ENCODE results near the gene ACKR3. TPM values are rescaled to one million over a fixed set of nuclear protein-coding genes. Genes with fewer than 3 reads are reported as not detected.
A peak's percentile ranks its signal among the peaks of the same experiment; 100 is the strongest.

The ACKR3 gene
- polyA plus RNA-seq, 1 donor: 22.4 TPM

- DNase-seq: peak; percentile 54
These were observed 650 bp downstream of the ACKR3 start for GRCh38 chr2:236570081-236570868.

- DNase-seq: peak; percentile 59
These were observed 1.5 kb downstream of the ACKR3 start for GRCh38 chr2:236571145-236571544.

- peak; percentile 50 for DNase-seq
These were observed 2.9 kb downstream of the ACKR3 start for GRCh38 chr2:236572482-236572881.

- no peak for DNase-seq
These were observed 3.7 kb downstream of the ACKR3 start for GRCh38 chr2:236573066-236573929.

GRCh38 chr2:236574000-236574399, 4.4 kb downstream of the ACKR3 start:
- DNase-seq: no peak

- no peak for DNase-seq
These were observed 5.0 kb downstream of the ACKR3 start for GRCh38 chr2:236574424-236575145.

- no peak for DNase-seq
These were observed 5.9 kb downstream of the ACKR3 start for GRCh38 chr2:236575510-236575909.

- no peak for DNase-seq
These were observed 6.5 kb downstream of the ACKR3 start for GRCh38 chr2:236576087-236576486.

GRCh38 chr2:236576953-236577352, 7.3 kb downstream of the ACKR3 start:
- DNase-seq: no peak

- DNase-seq: no peak
These were observed 8.1 kb downstream of the ACKR3 start for GRCh38 chr2:236577481-236578410.

GRCh38 chr2:236578411-236578846, 8.8 kb downstream of the ACKR3 start:
- DNase-seq: no peak

- no peak for DNase-seq
These were observed 9.6 kb downstream of the ACKR3 start for GRCh38 chr2:236579048-236579745.

GRCh38 chr2:236579746-236580315, 10.2 kb downstream of the ACKR3 start:
- no peak for DNase-seq

- DNase-seq: no peak
These were observed 11.2 kb downstream of the ACKR3 start for GRCh38 chr2:236580746-236581355.

- no peak for DNase-seq
These were observed 11.9 kb downstream of the ACKR3 start for GRCh38 chr2:236581546-236581945.

- DNase-seq: no peak
These were observed 13.3 kb downstream of the ACKR3 start for GRCh38 chr2:236582968-236583367.

- DNase-seq: no peak
These were observed 14.1 kb downstream of the ACKR3 start for GRCh38 chr2:236583621-236584203.

GRCh38 chr2:236584521-236585384, 15.1 kb downstream of the ACKR3 start:
- no peak for DNase-seq

- DNase-seq: no peak
These were observed 16.3 kb downstream of the ACKR3 start for GRCh38 chr2:236585966-236586365.
